ENCODE measurements around the gene HBEGF. TPM values are rescaled to one million over a fixed set of nuclear protein-coding genes. Genes with fewer than 3 reads are reported as not detected.

The HBEGF gene
- 60.2 TPM for total RNA-seq (2013)
- polyA plus RNA-seq: 100 to 1,000 TPM in 1 of 3 donors, 10 to 100 TPM in 2; 25.2 to 548 (median 31.6) TPM
- polyA minus RNA-seq: 98.0 and 116 TPM in 2 replicates
- total RNA-seq: 20.7 to 433 (median 119) reads per million in 11 experiments

DNA sequence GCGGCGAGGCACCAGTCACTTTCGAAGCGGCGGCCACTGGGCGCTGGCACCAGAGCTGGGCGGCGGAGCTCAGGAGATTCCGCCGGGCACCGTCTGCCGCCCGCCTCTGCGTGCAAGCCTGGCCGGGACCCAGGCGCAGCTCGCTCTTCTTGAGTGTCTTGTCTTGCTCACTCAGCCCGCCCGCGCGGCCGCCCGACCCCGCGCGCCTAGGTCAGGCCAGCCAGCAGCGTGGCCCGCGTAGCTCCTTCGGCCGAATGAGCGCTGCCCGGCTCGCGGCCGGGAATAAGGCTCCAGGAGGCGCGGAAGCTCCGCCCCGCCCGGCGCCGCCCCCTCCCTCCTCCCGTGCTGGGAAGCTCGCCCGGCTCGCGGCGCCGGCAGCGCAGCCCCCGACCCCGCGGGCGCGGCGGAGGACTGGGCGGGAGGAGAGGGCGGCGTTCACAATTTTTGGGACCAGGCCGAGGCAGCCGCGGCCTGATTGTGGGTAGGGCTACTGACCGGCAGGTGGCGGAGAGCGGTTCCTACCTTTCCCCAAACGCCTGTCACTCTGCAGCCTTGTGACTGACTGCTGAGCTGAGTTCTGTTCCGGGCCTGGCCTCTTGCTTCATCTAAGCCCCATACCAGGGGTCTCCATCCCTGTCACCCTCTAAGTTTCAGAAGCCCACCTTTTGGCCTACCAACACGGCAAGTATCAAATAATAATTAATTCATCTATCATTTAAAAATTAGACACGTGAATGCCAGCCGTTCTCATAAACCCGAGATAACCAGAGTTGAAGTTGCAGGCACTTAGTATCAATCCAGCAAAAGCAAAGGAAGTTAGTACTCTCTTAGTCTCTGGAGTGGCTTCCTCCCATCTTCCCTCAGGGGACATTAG is at the start of gene HBEGF:
TSS of gene HBEGF (minus strand) at position 256 of the 874 bp plus-strand sequence. CDS start 275 bp downstream, outside the sequence.
- Mint-ChIP-seq H3K27ac (peak within 1 kb of the TSS; percentile 54 to 95 (median 88)), H3K27me3 (ENCODE audit: low read depth in 3 of 3) (peaks cover 5 to 6% (median 5%) of the 10 kb centered on the region in 3 donors), H3K36me3 (peaks cover 25 to 44% of the 10 kb centered on the region in 2 donors), H3K9me3 (peaks cover 0 to 9% (median 2%) of the 10 kb centered on the region in 7 donors), H3K4me3 (peak within 1 kb of the TSS; percentile 94 to 100), H3K4me1 (peaks cover 58% of the 10 kb centered on the region)
- Histone ChIP-seq H4K20me1 (ENCODE audit: insufficient read depth, low read length) (peaks cover 46% of the 10 kb centered on the region), H3K4me2 (replicated peaks; ENCODE audit: extremely low read depth, low read length, poor library complexity, severe bottlenecking) (peak within 1 kb of the TSS; percentile 97), H2AFZ (ENCODE audit: insufficient read depth, low read depth, low read length, poor library complexity, severe bottlenecking) (peak within 1 kb of the TSS; percentile 25), H3K4me1 (ENCODE audit: control insufficient read depth in 1 of 2, insufficient read depth in 2 of 2, low read length in 2 of 2) (peaks cover 57 to 65% of the 10 kb centered on the region in 2 donors), H3K9me3 (replicated peaks in 1 of 2; ENCODE audit: control insufficient read depth in 1 of 2, insufficient read depth in 1 of 2, low read length in 2 of 2) (no peaks in the 10 kb centered on the region), H3K4me3 (replicated peaks in 1 of 3; ENCODE audit: low read depth in 2 of 3, low read length in 3 of 3) (peak within 1 kb of the TSS; percentile 52 to 99 (median 82)), H3K36me3 (replicated peaks in 1 of 2; ENCODE audit: control insufficient read depth in 1 of 2, insufficient read depth in 2 of 2, low read length in 2 of 2) (no peaks in the 10 kb centered on the region), H3K27me3 (ENCODE audit: control insufficient read depth in 2 of 2, insufficient read depth in 2 of 2, low read length in 2 of 2) (no peaks in the 10 kb centered on the region), H3K79me2 (ENCODE audit: insufficient read depth, low read length) (peaks cover 21% of the 10 kb centered on the region), H3K9ac (ENCODE audit: insufficient read depth, low read length, poor library complexity, severe bottlenecking) (peak within 1 kb of the TSS; percentile 76), H3K27ac (ENCODE audit: low read depth in 1 of 2, low read length in 2 of 2) (peak within 1 kb of the TSS in 1 of 2 donors; percentile 76)
- intact Hi-C loops (cut with micrococcal nuclease): loop anchor here in 1 of 2 donors (5.0 kb wide), 1 partner anchor 44 kb away; the partner anchor contains the start of gene PFDN1
- peak; percentile 70 to 79 (median 74) for DNase-seq
- peak; percentile 55 for TF ChIP-seq CTCF (IDR thresholded peaks at IDR 0.05)
- WGBS (ENCODE audit: insufficient coverage): under 1% methylated on average over 60 of the region's 72 CpGs

GRCh38 chr5:140393738-140394137 is 47.3 kb upstream of the HBEGF start:
- H3K36me3 ChIP-seq (replicated peaks in 1 of 2; ENCODE audit: control insufficient read depth in 1 of 2, insufficient read depth in 2 of 2, low read length in 2 of 2): no peaks in the 10 kb centered on the region
- no peak overlapping the region for H3K9ac ChIP-seq (ENCODE audit: insufficient read depth, low read length, poor library complexity, severe bottlenecking)
- H3K27me3 ChIP-seq (ENCODE audit: control insufficient read depth in 2 of 2, insufficient read depth in 2 of 2, low read length in 2 of 2): no peaks in the 10 kb centered on the region
- no peak overlapping the region for H3K4me3 ChIP-seq (replicated peaks in 1 of 3; ENCODE audit: low read depth in 2 of 3, low read length in 3 of 3)
- H3K4me2 ChIP-seq (replicated peaks; ENCODE audit: extremely low read depth, low read length, poor library complexity, severe bottlenecking): no peak overlapping the region
- intact Hi-C loops (cut with micrococcal nuclease): no loop called here
- DNase-seq: no peak
- peaks cover 8 to 9% of the 10 kb centered on the region in 2 donors for H3K4me1 ChIP-seq (ENCODE audit: control insufficient read depth in 1 of 2, insufficient read depth in 2 of 2, low read length in 2 of 2)
- Mint-ChIP-seq H3K4me3 (no peak overlapping the region), H3K9me3 (no peaks in the 10 kb centered on the region), H3K36me3 (peaks cover 0 to 9% of the 10 kb centered on the region in 2 donors), H3K4me1 (peaks cover 12% of the 10 kb centered on the region), H3K27ac (no peak overlapping the region), H3K27me3 (ENCODE audit: low read depth in 3 of 3) (no peaks in the 10 kb centered on the region)
- H3K9me3 ChIP-seq (replicated peaks in 1 of 2; ENCODE audit: control insufficient read depth in 1 of 2, insufficient read depth in 1 of 2, low read length in 2 of 2): no peaks in the 10 kb centered on the region
- no CpG with 5 or more reads among the region's 2 CpGs for WGBS (ENCODE audit: insufficient coverage)
- H2AFZ ChIP-seq (ENCODE audit: insufficient read depth, low read depth, low read length, poor library complexity, severe bottlenecking): no peak overlapping the region
- TF ChIP-seq CTCF (IDR thresholded peaks at IDR 0.05): no peak
- no peaks in the 10 kb centered on the region for H4K20me1 ChIP-seq (ENCODE audit: insufficient read depth, low read length)
- H3K27ac ChIP-seq (ENCODE audit: low read depth in 1 of 2, low read length in 2 of 2): no peak overlapping the region
- H3K79me2 ChIP-seq (ENCODE audit: insufficient read depth, low read length): peaks cover 15% of the 10 kb centered on the region
